HG03342 (cell line): ENCODE results near the gene MAP4K3.

ENCODE experiments used
- ATAC-seq: cut with Tn5 transposase; IDR thresholded peaks from one replicate; pipeline ENCODE4 v1.9.1; 2021; ENCODE audit warnings: mild to moderate bottlenecking, moderate library complexity; ENCODE audit not compliant: unreplicated experiment

MAP4K3 gene

DNA sequence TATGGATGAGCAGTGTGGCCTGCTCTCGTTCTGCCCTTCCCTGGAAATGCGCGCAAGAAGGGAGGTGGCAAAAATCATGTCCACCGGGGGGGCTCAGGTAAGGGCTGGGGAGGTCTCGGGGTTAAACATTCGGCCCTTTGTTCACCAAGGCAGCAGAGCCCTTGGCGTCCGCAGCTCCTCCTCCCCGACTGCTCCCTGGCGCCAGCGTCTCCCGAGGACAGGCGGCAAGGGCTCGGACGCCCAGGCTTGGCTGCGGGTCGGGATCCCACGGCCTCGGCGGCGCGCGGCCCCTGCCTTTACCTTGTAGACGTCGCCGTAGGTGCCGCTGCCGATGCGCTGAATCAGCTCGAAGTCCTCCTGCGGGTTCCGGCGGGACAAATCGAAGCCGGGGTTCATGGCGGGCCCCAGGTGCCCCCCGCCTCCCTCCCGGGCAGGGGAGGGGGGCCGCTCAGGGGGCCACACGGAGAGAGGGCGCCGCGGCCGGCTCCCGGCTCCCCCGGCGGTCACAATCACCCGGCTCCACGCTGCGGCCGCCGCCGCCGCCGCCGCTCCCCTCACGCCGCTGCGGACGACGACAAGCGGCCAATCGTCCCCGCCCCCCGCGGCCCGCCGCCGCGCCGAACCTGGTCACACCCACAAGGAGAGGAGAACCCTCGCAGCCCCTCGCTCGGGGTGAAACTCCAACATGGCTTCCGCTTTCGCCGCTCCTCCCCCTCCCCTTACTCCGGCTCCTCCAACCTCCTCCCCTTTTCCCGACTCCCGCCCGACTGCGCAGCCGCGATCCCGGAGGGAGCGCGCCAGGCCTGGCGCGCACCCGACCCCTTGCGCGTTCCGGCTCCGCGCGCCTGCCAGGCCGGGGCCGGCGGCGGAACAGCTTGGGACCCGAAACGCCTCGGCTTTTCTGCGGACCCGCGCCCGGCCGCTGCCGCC lies at the start of gene MAP4K3:
Gene MAP4K3 (minus strand): TSS at position 694 of the 930 bp plus-strand sequence. CDS start 298 bp downstream, at position 396.
- peak; percentile 71 for ATAC-seq

DNA sequence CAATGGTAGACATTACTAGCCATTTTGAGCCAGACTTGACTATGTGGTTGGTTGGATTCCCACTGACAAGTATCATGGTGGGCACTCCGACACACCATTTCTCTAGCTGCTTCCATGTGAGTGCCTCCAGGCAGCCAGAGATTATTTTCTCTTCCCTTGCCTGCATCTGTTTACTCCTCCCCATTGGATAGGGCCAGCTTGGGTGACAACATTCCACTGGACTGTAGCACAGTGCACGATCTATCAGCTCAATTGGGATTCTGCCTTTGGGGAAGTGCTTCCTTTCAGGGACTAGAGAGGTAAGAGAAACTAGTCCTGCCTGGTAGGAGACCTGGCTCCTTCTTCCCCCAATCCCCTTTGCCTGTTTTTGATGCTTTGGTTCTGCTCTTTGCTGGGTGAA lies 49.0 kb upstream of the MAP4K3 start:
- ATAC-seq: no peak

DNA sequence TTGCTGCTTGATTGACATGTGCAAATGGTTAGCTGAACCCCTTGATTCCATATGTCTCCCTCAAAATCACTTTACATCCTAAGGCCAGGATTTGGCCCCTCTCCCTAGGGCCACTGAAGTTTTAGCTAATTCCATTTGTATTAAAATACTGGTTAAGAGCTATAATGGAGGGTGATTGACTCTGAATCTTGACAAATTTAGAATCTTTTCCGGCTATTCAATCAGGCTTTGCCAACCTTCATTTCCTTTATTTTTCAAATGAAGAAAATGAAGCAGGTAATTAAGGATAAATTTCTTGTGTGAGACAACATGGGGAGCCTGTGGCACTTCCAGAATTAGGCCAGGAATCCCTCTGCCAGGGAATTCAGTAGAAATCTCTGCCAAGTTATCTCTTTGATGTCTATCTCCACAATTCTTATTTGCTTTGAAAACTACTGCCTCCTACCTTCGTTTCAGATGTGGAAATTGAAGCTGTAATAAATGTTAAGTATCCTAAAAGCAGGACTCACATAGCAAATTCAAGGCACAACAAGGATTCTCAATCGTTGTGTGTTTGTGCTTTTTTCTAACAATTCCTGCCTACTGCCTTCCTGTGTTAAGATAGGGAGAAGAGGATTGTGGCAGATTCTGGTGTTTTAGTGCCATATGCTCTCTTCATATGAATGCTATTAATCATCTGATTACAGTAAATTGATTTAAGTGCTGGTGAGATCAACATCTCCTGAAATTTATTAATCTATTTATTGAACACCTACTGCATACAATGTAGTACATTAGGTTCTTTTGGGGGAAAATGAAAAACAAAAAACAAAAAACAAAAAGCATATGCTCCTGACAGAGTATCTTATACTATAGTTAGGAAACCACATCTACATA lies 47.8 kb upstream of the MAP4K3 start:
- ATAC-seq: no peak

DNA sequence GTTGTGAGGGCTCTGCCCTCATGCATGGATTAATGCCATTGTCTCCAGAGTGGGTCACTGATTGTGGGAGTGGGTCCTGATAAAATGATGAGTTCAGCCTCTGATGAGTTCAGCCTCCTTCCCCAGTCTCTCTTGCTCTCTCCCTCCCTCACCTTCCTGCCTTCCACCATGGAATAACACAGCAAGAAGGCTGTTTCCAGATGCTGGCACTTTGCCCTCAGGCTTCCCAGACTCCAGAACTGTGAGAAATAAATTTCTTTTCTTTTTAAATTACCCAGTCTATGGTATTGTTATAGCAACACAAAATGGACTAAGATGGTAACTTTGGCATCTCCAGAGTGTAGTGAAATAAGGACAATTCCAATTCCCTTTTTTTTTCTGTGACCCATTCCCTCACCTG lies 47.1 kb upstream of the MAP4K3 start:
- ATAC-seq: no peak

DNA sequence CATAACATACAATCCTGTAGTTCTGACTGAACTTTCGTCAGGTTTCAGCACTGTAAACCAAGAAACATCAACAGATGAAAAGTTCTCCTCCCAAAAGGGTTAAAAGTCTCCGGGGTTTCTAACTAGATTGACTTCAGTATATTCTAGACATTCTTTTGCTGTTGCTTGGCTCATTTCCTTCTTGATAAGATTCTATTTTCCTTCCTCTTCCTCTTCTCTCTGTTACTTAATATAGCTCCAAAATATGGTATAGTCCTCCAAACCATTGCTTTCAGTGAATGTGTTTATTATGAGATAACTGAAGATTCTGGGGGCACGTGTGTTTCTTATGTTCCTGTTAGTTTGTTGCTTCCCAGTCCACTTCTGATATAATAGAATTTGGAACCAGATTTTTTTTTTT lies 46.4 kb upstream of the MAP4K3 start:
- ATAC-seq: no peak

DNA sequence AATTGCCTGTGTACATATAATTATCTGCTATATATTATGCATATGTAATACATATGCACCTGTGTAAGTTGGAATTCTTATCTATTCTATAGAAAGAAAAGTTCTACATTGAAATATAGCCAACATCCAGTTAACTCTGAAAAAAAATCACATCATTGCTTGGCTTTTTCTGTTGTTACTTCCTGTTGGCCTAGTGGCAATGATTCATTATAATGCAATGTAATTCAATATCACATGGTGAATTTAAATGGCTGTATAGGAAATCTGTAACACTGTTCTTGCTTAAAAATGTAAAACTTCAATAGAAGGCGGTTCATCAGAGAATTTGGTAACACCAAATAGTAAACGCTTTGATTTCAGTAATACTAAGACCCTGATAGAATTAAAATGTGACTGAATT lies 44.5 kb upstream of the MAP4K3 start:
- ATAC-seq: no peak

DNA sequence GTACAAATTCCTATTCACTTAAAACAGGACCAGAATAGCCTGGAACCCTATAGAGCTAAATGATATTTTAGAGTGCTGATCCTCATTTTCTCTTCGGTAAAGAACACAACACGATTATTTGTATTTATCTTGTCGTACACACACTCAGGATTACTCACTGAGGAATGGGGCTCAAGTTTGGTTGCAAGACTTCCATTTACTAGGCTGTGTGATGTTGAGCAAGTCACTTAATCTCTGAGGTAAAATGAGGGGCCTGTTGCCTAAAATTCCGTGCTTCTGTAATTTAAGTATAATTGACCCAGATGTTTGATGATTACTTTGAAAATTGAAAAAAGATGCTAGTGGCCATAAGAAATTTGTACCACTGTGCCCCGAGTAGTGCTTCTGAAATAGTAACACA lies 42.6 kb upstream of the MAP4K3 start:
- no peak for ATAC-seq

DNA sequence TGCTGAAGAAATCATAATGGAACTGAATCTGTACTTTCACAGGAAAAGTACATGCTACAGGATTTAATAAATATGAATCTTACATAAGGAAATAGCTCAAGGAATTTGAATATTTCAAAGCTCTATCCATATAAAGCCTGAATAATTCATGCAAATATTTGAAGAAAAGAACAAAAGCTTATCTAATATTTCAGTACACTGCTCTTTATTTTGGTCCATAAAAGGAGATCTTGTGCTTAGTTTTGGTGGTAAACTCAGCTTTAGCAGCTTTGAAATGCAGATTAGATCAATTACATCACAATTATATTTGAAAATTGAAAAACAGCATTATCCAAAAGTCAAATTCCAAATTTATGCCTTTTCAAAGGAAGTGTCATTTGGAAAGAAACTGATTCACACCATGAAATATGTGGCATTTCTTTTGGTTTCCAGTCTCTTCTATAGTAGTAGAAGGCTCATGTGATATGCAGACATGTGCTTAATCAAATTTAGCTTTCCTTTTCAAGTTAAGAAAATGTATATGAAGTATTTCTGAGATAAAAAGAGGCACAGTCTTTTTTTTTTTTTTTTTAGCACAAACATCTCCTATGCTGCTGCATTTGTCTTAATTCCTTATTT lies 42.1 kb upstream of the MAP4K3 start:
- ATAC-seq: no peak

DNA sequence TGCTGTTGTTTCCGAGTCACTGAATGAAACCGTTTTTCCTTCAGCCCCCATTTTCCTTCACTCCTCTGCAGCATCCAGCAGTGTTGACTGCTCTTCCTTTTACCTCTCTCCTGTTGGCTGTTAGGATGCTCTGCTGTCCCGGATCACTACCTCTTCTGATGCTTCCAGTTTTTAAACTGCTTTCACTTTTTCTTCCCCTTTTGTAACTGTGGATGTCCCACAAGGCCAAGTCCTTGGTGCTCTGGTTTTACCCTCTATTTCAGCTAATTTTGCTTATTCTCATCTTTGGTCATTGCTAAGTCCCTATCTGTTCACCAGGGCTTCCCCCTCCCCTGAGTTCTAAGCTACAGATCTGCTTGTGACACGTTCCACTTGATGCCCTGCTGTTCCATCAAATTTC lies 39.4 kb upstream of the MAP4K3 start:
- peak; percentile 97 for ATAC-seq

DNA sequence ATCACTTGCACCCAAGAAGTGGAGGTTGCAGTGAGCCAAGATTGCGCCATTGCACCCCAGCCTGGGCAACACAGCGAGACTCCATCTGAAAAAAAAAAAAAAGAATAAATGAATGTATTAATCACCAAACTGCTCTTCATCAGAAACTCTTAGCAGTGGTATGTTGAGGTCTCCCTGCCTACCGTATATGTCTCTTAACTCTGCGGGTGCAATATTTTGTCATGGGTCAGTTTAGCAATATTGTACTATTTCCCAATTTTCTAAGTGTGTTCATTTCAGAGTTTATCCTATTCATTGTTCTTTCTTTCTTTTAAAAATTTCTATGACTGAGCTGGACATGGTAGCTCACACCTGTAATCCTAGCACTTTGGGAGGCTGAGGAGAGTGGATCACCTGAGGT lies 37.9 kb upstream of the MAP4K3 start:
- no peak for ATAC-seq

DNA sequence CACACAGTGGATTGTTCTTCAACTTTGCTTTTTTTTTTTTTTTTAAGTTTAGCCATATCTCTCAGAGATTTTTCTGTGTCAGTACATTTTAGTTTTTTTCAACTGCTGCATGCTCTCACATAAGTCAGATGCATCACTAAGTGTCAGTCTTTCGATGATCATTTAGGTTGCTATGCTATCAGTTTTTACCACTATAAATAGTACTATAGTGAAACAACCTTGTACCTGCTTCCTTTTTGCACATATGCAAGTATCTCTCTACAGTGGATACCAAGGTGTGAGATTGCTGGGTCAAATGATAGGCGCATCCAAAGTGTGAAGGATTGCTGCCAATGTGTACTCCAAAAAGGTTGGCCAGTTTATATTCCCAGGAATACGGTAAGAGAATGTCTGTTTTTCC lies 33.5 kb upstream of the MAP4K3 start:
- ATAC-seq: peak; percentile 52

DNA sequence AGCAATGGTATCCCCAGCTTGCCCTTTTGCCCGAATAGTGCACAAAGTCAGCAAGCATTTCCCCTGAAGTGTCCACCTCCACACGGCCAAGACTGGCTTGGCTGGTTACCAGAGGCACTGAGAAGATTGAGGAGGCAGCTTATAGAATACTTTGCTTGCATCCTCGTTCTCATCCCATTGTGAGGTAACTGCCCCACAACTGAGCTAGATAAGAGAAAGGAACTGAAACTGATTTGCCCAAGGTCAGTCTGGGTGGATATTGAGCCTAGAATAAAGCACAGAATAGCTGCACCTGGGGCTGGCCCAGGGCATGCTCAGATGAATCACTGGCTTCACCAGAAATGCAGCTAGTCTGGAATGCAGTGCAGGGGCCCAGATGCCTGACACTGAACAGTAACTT lies 32.7 kb upstream of the MAP4K3 start:
- peak; percentile 87 for ATAC-seq

DNA sequence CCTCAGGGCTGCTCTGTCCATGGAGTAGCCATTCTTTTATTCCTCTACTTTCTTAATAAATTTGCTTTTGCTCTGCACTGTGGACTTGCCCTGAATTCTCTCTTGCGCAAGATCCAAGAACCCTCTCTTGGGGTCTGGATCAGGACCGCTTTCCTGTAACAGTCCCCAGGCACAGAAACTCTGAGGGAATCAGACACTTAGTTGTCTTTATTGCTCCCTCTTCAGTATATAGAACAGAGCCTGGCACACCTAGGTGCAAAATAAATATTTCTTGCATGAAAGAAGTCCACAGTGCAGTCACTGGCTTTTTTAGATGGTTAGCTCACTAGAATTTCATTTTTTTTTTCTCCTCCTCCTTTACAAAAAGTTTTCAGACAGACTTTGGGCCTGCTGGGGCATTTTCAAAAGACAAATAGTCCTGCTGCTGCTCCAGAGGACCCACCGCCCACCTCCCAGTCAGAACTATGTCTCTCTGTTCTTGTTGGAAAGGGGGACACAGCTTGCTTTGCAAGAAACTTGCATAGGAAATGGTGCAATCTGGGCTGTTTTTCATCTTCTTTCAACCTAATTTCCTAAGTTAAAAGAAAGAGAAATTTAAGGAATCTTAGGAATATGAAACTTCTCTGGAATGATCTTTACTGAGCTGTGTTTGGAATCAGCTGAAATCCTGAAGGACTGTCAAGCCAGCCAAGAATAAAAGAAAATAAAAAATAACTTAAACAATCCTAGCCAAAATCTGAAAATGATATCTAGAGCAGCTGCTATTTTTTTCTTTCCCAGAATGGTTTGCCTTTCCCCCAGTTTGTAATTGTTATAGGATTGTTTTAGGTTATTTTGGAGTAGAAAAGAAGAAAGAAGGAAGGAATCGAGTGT lies 31.7 kb upstream of the MAP4K3 start:
- ATAC-seq: no peak

DNA sequence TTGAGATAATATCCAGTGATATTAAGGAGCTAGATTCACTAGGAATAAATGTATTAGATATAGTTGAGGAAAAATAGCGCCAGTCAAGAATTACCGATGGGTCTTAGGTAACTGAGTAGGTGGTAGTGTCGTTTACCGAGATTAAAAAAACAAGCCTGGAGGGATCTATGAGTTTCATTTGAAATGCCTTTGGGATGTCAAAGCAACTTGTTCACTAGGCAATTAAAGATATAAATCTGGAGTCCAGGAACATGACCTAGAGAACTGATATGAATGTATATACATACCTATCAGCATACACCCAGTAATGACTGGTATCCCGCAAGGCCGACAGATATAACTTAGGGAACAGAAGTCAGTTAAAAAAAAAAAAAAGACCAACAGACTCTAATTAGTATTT lies 29.2 kb upstream of the MAP4K3 start:
- ATAC-seq: no peak

DNA sequence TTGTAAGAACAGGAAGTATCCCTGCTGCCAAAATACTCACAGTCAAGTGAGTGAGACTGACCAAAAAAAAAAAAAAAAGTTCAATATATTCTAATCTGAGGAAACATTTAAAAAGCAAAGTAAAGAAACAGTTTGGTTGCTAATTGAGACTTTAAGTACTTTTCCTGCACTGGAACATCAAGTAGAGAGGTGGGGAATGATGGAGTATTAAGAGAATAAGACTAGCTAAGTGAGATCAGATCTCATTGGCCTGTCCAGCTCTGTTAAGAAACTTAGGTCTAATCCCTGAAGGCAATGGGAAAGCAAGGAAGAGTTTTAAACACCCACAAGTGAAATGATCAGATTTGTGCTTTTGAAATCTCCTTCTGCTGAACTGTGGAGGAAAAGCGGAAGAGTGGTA lies 27.8 kb upstream of the MAP4K3 start:
- no peak for ATAC-seq

DNA sequence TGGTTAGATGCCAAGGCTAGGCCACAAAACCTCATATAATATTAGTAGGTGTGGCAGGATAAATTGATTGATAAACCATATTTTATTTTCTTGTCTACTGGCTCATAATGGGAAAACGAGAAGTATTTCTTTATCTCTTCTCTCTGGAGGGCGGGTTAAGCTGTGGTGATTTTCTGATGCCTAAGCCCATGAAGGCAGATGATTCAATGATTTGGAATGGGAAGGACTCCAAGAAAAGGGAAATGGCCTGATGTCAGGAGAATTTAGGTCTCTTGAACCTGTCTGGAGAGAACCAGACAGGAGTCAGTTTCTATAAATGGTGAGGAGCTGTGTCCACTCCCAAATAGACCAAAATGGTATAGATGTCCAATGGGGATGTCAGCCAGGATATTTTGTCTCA lies 18.7 kb upstream of the MAP4K3 start:
- ATAC-seq: no peak

DNA sequence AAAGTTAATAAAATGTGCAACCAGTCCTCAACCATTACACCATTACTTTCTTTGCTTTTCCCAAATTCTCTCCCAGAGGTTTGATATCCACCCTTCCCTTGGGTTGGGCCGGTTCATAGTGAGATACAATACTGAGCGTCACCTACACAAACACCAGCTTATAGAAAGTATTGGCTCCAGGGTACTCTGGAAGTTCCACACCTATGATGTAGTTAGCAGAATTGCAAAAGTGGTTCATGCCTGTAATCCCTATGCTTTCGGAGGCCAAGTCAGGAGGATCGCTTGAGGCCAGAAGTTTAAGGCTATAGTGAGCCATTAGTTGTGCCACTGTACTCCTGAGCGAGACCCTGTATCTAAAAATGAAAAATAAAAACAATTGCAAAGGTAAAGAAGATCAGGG lies 15.3 kb upstream of the MAP4K3 start:
- no peak for ATAC-seq

DNA sequence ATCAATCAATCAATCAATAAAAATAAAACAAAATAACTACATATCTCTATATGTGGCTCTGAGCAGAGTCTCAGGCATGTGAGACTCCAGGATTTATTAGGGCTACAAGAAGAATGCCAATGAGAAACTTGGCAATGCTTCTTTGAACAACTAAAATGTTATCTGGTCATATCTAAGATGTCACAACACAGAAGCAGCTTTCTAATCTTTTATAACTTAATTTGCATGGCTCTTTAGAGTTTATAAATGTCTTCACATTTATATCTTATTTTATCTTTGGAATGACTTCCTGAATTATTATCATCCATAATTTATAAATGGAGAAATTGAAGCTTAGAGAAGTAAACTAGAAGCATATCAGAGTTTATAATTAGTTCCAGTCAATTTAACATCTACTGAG lies 14.9 kb upstream of the MAP4K3 start:
- no peak for ATAC-seq

DNA sequence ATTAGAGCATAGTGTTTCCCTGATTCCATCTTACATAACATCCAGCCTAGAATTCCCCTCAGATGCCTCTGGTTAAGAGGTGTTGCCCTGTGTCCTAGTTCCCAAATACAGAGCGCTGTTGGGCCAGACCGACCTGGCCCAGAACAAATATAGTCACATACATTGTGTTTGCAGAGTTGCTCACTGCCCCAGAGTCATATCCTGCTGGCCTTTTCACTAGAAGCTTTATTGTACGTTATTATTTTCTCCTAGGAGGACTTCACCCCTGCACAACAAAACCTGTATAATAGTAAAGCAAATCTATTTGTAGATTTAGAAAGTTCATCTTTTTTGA lies 11.1 kb upstream of the MAP4K3 start:
- no peak for ATAC-seq

DNA sequence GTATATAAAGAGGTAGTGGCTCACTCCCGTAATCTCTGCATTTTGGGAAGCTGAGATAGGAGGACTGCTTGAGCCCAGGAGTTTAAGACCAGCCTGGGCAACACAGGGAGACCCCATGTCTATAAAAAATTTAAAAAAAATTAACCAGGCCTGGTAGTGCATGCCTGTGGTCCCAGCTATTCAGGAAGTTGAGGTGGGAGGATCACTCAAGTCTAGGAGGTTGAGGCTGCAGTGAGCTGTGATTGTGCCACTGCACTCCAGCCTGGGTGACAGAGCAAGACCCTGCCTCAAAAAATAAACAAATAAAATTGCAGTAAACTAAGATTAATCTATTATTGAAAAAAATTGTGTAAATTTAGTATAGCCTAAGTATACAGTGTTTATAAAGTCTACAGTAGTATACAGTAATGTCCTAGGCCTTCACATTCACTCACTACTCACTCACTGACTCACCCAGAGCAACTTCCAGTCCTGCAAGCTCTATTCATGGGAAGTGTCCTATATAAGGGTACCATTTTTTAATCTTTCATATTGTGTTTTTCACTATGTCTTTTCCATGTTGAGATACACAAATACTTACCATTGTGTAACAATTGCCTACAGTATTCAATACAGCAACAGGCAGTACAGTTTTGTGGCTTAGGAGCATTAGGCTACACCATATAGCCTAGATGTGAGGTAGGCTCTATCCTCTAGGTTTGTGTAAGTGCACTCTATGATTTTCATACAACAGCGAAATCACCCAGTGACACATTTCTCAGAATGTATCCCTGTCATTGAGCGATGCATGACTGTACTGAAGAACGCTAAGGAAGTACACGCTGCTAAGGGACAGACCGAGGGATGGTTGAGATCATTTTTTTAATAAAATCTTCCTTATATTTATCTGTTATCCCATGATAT lies 10.4 kb upstream of the MAP4K3 start:
- ATAC-seq: no peak
